ENCODE data around the gene SLC52A1.
"Not testable (repeated sequence)": the region's sequence is repeated elsewhere in the genome, so short reads cannot be mapped to it uniquely, and the experiment has no call there.

SLC52A1 gene
- 0.48 to 0.63 reads per million in 2 donors for total RNA-seq

- no peak for DNase-seq
Measured at GRCh38 chr17:5035315-5035714, at the start of gene SLC52A1. Gene SLC52A1, minus strand, starts transcription at chr17:5035426. Its CDS starts 820 bp downstream, at chr17:5034606.

GRCh38 chr17:5080591-5080990 is 45.4 kb upstream of the SLC52A1 start:
- no peak for DNase-seq

- DNase-seq = peak; percentile 43
Measured at GRCh38 chr17:5078106-5079028, 43.1 kb upstream of the SLC52A1 start, which contains the start of gene ZFP3. Gene ZFP3, plus strand, starts transcription at chr17:5078467. Its CDS starts 13,038 bp downstream, at chr17:5091505.

GRCh38 chr17:5077781-5078105 is 42.5 kb upstream of the SLC52A1 start:
- no peak for DNase-seq

GRCh38 chr17:5077275-5077674 is 42.0 kb upstream of the SLC52A1 start:
- not testable (repeated sequence) for DNase-seq

GRCh38 chr17:5075472-5075871 is 40.2 kb upstream of the SLC52A1 start:
- not testable (repeated sequence) for DNase-seq

- DNase-seq = no peak
Measured at GRCh38 chr17:5069724-5070123, 34.5 kb upstream of the SLC52A1 start.

GRCh38 chr17:5068236-5068635 is 33.0 kb upstream of the SLC52A1 start:
- no peak for DNase-seq

GRCh38 chr17:5065227-5065744 is 30.1 kb upstream of the SLC52A1 start:
- no peak for DNase-seq

- no peak for DNase-seq
Measured at GRCh38 chr17:5055543-5055942, 20.3 kb upstream of the SLC52A1 start.

GRCh38 chr17:5050278-5050677 is 15.1 kb upstream of the SLC52A1 start:
- no peak for DNase-seq

- DNase-seq = peak; percentile 64
Measured at GRCh38 chr17:5049314-5049841, 14.2 kb upstream of the SLC52A1 start.

GRCh38 chr17:5047446-5047845 is 12.2 kb upstream of the SLC52A1 start:
- no peak for DNase-seq

- DNase-seq = no peak
Measured at GRCh38 chr17:5045496-5045895, 10.3 kb upstream of the SLC52A1 start.

- DNase-seq = no peak
Measured at GRCh38 chr17:5044630-5045029, 9.4 kb upstream of the SLC52A1 start.

- no peak for DNase-seq
Measured at GRCh38 chr17:5043524-5043923, 8.3 kb upstream of the SLC52A1 start.

- DNase-seq = peak; percentile 20
Measured at GRCh38 chr17:5042157-5043022, 7.2 kb upstream of the SLC52A1 start.

GRCh38 chr17:5034651-5035050 is 575 bp downstream of the SLC52A1 start:
- no peak for DNase-seq

GRCh38 chr17:5034063-5034462 is 1.2 kb downstream of the SLC52A1 start:
- no peak for DNase-seq

GRCh38 chr17:5033352-5034015 is 1.7 kb downstream of the SLC52A1 start:
- no peak for DNase-seq

GRCh38 chr17:5032865-5033264 is 2.4 kb downstream of the SLC52A1 start:
- DNase-seq = no peak

GRCh38 chr17:5031365-5032082 is 3.7 kb downstream of the SLC52A1 start:
- DNase-seq = peak; percentile 80

Measured in T-helper 9 cell (primary cell).